Stimulated activated CD4-positive, alpha-beta T cell treated with anti-CD3 and anti-CD28 coated beads, TNF-alpha, amount 100 ng/mL, for 1 hour (primary cell): ENCODE data around the gene NLRP12.
A peak's percentile ranks its signal among the peaks of the same experiment; 100 is the strongest.
"Not testable (repeated sequence)": the region's sequence is repeated elsewhere in the genome, so short reads cannot be mapped to it uniquely, and the experiment has no call there.

Source experiments
- DNase-seq, 3 donors: peaks; one replicate each; pipeline ENCODE4 v3.0.0-alpha.2; 2020; ENCODE audit warnings: low read depth in 3 of 3, low spot score in 1 of 3

The NLRP12 gene

DNA sequence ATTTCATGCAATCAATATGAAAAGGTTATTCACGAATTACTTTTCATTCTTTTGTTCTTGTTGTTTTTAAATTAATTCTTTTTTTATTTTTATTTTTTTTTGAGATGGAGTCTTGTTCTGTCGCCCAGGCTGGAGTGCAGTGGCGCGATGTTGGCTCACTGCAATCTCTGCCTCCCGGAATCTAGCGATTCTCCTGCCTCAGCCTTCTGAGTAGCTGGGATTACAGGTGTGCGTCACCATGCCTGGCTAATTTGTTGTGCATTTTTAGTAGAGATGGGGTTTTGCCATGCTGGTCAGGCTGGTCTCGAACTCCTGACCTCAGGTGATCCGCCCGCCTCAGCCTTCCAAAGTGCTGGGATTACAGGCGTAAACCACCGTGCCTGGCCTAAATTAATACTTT, 16.1 kb upstream of the NLRP12 start:
- not testable (repeated sequence) for DNase-seq

- DNase-seq = not testable (repeated sequence)
Observed at GRCh38 chr19:53838446-53838845, 14.3 kb upstream of the NLRP12 start.

DNA sequence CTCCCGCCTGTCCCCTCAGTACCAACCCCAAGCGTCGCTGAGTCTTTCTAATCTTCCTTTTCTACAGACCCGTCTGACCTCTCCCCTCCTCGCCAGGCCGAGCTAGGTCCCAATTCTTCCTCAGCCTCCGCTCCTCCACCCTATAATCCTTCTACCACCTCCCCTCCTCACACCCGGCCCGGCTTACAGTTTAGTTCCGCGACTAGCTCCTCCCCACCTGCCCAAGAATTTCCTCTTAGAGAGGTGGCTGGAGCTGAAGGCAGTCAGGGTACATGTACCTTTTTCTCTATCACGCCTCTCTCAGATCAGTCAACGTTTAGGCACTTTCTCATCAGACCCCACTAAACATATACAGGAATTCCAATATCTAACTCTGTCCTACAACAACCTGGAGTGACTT, 8.7 kb upstream of the NLRP12 start:
- not testable (repeated sequence) for DNase-seq

GRCh38 chr19:53828531-53828930, 4.4 kb upstream of the NLRP12 start:
- DNase-seq = no peak

DNA sequence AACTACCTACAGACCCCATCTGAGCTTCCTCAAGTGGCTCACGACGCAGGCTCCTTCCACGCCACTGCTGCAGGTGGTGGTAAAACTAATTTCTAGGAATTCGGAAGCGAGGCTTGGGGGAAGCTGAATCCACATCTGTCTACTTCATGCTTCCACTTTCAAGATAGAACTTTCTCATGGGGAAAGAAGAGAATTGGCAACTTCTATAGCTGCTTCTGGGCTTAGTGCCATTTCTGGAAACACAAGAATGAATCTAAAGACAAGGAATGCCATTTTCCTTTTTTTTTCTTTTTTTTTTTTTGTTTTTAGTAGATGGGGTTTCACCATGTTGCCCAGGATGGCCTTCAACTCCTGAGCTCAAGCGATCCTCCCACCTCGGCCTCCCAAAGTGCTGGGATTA, 2.8 kb upstream of the NLRP12 start:
- no peak for DNase-seq

DNA sequence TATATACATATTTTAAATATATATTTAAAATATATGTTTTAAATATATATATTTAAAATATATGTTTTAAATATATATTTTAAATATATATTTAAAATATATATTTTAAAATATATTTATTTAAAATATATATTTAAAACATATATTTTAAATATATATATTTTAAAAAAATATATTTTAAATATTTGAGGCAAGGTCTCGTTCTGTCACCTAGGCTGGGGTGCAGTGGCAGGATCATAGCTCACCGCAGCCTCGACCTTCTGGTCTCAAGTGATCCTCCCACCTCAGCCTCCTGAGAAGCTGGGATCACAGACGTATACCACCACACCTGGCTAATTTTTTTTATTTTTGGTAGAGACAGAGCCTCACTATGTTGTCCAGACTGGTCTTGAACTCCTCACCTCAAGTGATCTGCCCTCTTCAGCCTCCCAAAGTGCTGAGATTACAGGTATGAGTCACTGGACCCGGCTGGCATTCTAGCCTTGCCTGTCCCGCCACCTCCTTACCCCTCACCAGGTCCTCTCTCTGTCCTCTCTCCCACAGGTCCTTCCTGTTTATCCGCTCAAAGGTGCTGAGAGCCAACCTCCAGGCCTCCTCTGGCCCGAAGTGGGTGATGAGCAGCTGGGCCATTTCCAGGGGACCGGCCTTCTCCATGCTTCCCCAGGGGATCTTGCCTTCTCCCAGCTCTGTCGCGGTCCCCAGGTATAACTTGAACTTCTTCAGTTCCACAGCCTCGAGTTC, 564 bp downstream of the NLRP12 start:
- DNase-seq = no peak

DNA sequence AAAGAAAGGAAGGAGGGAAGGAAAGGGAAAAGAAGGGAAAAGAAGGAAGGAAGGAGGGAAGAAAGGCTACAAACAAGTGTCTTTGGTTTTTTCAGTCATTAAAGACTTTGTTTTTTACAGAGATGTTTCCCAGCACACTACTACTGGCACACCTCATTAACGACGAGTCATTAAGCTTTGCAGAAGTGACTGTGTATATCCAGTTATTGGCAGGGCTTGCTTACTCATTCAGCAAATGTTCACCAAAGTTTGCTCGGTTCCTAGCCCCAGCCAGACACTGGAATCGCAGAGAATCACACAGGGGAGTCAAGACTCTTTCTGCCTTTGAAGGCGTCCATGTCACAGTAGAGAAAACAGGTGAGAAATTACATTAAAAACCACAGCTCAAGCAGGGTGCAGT, 4.3 kb downstream of the NLRP12 start:
- DNase-seq = no peak

DNA sequence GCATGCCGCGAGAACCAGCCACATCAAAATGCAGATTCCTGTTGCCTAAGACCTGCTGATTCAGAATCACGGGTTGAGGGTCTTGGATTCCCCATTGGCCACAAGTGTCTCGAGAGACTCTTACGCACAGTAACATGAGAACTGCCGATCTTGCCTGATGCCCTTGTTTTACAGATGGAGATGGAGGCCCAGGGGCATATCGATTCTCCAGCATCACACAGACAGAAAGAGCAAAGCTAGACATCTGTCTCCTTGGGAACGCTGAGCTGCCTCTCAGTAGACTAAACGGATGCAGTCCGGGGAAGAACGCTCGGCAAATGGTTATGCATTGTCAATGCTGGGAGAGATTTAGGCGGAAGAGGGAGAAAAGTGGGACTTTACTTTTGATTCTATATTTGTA, 5.4 kb downstream of the NLRP12 start:
- no peak for DNase-seq

DNA sequence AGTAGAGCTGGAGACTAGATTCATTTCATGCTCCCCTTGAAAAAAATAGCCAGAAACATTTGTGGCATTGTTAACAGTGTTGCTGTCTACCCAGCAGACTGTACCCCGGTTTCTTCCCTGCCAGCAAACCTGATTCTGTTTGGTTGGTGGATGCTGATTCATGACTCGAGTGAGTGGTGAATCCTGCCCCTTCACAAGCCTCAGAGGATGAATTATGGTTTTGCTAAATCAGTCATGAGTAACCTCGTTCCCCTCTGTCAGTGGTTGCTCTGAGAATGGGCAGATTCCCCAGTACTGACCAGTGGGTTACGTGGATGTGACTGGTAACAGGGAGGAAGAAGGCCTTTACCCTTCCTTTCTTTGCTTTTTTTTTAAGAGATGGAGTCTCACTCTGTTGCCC, 10.1 kb downstream of the NLRP12 start:
- DNase-seq = no peak

GRCh38 chr19:53812335-53812734, 11.8 kb downstream of the NLRP12 start:
- no peak for DNase-seq

- DNase-seq = no peak
Observed at GRCh38 chr19:53810891-53811290, 13.2 kb downstream of the NLRP12 start.

GRCh38 chr19:53810187-53810546, 13.9 kb downstream of the NLRP12 start:
- DNase-seq = no peak

DNA sequence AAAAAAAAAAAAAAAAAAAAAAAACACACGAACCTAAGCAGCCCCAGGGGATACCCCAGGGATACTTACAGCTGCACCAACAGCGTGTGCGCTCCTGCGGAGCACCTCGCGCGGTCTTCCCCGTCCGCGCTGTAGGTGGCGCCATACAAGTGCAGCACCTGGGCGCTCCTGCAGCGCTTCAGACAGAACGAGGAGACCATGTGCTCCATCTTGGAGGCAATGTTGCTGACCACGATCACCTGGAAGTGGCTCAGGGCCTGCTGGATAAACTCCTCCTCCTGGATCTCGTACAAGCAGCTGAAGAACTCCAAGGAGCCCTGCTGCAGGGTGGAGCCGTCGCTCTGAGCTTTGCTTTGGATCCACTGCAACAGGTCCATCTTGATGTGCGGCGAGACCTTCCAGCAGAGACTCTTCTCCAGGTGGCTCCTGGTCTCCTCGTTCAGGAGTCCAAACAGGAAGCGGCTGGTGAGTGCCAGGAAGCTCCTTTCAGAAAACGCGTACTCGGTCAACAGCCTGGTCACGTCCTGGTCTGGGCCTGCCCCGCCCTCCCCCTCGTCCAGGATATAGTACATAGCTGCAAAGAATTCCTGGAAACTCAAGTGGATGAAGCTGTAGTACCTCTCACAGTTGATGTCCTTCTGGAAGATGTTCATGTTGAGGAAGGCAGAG, 14.5 kb downstream of the NLRP12 start:
- no peak for DNase-seq

- no peak for DNase-seq
Observed at GRCh38 chr19:53808710-53809125, 15.4 kb downstream of the NLRP12 start.

DNA sequence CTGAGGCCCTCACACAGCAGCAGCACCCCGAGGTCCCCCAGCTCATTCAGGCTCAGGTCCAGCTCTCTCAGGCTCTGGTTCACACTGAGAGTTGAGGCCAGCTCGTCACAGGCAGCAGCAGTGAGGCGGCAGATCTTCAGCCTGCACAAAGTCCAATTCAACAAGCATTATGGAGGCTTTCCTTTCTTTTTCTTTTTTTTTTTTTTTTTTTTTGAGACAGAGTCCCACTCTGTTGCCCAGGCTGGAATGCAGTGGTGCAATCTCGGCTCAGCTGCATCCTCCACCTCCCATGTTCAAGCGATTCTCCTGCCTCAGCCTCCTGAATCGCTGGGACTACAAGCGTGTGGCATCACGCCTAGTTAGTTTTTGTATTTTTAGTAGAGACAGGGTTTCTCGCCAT, 22.9 kb downstream of the NLRP12 start:
- DNase-seq = no peak

- DNase-seq = no peak
Observed at GRCh38 chr19:53795019-53795418, 29.1 kb downstream of the NLRP12 start.

DNA sequence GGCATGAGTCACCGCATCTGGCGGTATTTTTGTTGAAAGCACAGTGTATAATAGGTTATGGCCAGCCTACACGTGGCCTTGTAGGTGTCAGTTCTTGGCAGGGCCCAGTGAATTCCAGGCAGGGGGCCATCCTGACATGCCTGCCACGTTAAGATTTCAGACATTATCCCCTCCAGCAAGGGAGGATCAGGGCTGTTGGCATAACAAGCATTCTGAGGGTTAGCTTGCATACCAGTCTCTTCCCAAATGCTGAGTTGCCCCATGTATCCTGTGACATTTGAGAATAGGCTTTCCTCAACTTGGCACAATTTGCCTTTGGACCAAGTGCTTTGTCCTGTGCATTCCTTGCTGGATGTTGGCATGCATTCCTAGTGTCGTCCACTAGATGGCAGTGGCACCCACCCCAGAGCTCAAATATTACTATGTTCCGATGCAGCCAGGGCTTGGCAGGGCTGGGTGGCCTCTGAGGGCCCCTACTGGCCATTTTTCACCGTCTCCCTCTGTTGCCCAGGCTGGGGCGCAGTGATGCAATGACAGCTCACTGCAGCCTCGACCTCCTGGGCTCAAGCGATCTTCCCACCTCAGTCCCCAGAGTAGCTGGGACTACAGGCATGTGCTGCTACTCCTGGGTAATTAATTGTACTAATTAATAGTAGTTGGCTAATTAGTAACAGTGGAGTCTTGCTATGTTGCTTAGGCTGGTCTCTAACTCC, 31.2 kb downstream of the NLRP12 start:
- DNase-seq = peak; percentile 31 to 53 (median 48)

DNA sequence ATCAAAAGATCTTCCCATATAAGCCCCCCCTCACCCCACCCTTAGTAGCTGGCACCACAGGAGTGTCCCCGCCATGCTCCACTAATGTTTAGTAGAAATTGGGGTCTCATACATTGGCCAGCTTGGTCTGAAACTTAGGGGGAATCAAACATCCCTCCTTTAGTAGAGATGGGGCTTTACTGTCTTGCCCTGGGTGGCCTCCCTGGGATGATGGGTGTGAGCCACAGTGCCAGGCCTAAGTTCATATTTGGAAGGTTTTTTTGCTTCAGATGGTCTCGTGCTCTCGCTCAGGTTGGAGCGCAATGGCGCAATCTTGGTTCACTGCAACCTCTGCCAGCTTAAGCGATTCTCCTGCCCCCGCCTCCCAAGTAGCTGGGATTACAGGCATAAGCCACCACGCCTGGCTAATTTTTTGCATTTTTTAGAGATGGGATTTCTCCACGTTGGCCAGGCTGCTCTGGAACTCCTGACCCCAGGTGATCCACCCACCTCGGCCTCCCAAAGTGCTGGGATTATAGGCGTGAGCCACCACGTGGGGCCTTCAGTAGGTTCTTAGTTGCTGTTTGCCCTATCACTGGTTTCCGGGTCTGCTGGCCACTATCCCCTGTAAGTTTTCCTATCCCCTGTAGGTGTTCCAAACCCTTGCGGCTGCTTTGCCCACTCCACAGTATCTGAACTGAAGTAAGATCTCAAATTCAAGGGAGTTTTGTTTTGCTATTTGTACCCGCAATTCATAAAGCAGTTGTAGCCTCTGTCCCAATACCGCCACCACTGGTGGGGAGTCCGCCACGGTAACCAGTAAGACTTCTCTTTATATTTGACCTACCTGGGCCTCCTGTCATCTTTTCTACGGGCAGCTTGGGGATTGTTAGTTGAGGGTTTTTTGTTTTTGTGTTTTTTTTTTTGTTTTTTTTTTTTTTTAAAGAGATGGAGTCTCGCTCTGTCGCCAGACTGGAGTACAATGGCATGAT, 34.1 kb downstream of the NLRP12 start:
- no peak for DNase-seq

DNA sequence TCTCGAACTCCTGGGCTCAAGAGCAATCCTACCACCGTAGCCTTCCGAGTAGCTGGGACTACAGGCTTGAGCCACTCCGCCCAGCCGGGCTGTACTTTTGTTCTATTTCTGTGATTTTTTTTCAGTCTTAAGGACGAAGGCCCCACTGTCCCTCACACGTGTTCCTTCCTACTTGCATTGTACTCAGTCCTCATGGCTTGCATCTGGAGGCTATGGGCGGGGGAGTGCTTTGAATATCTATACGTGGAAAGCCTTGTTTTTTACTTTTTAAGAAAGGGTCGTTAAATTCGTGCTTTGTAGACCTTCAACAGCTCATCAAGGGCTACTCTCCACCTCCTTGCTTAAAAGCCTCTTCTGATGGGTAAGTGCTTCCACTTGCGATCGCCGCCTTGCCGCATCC, 36.8 kb downstream of the NLRP12 start:
- DNase-seq = no peak

GRCh38 chr19:53786744-53787143, 37.4 kb downstream of the NLRP12 start:
- DNase-seq = no peak
